Measurements from ENCODE around the gene CLPSL2.

- TF ChIP-seq CTCF (conservative IDR thresholded peaks at IDR 0.05) (no peak), ZFX (IDR thresholded peaks at IDR 0.05) (no peak)
Observed at GRCh38 chr6:35794536-35795452, 18.4 kb downstream of the CLPSL2 start.
